Testis (tissue), 3 donors: ENCODE measurements around the gene ANTXRL. TPM values are rescaled to one million over a fixed set of nuclear protein-coding genes. Genes with fewer than 3 reads are reported as not detected.

ENCODE experiments used
- DNase-seq: peaks from one replicate; pipeline ENCODE4 v3.0.0-alpha.2; 2019
- H3K27ac ChIP-seq, 2 donors: fragments of 200-600 bp; sonication (generic); one replicate each; pipeline ENCODE4 v1.5.1; 2019
- H3K27me3 ChIP-seq: fragments of 200-600 bp; sonication (generic); one replicate; pipeline ENCODE4 v1.5.1; 2019
- H3K36me3 ChIP-seq: fragments of 200-600 bp; sonication (generic); one replicate; pipeline ENCODE4 v1.5.1; 2017; ENCODE audit warnings: low read depth; ENCODE audit errors: missing control alignments
- H3K4me1 ChIP-seq: fragments of 200-600 bp; sonication (generic); one replicate; pipeline ENCODE4 v1.5.1; 2019
- H3K4me3 ChIP-seq, 2 donors: fragments of 200-600 bp; sonication (generic); one replicate each; pipeline ENCODE4 v1.5.1; 2017 to 2019
- H3K9me3 ChIP-seq: fragments of 200-600 bp; sonication (generic); one replicate; pipeline ENCODE4 v1.5.1; 2017
- POLR2A ChIP-seq: fragments of 450-650 bp; IDR thresholded peaks from one replicate; pipeline ENCODE4 v1.6.1; 2017; ENCODE audit warnings: antibody characterized with exemption, mild to moderate bottlenecking, moderate library complexity
- WGBS, 2 donors: methylation state at CpG; one replicate each; pipeline ENCODE4 v1.1.5; 2018; 5-methylcytosine and 5-hydroxymethylcytosine counted together
- intact Hi-C: fragments of 100-400 bp; cut with DNase I; formaldehyde crosslinking; loops from one replicate; pipeline ENCODE4 v1.15.1; 2023; ENCODE audit warnings: low total_unique reads
- polyA plus RNA-seq: library from polyadenylated mRNA; stranded (reverse); fragments of 350-450 nt; fragmentation: Illumina TruSeq; extraction: RNeasy Lipid Tissue Mini Kit (QIAGEN cat#74804); gene quantifications from one replicate; pipeline ENCODE4 v1.2.3, GENCODE V29; 2014; ENCODE audit warnings: low read depth, low replicate concordance; ENCODE audit not compliant: insufficient read depth
- total RNA-seq, 2 donors: library from RNA; depleted of rRNA; stranded (reverse); fragments of >200 nt; gene quantifications; one replicate each; pipeline ENCODE4 v1.2.3, GENCODE V29; 2016
- TF ChIP-seq, protein P1 (sequence below), 3 experiments: fragments of 450-650 bp in 2 of 3; fragments of 200-600 bp in 1 of 3; sonication (generic) in 1 of 3; IDR thresholded peaks; one replicate each; pipeline ENCODE4 v1.5.1; 2016 to 2019; ENCODE audit warnings: antibody characterized with exemption in 3 of 3, mild to moderate bottlenecking in 2 of 3, moderate library complexity in 1 of 3

Gene ANTXRL
- total and polyA plus RNA-seq, 3 donors from 2014 or later, result 10.7 to 26.5 (median 23.7) TPM

DNA sequence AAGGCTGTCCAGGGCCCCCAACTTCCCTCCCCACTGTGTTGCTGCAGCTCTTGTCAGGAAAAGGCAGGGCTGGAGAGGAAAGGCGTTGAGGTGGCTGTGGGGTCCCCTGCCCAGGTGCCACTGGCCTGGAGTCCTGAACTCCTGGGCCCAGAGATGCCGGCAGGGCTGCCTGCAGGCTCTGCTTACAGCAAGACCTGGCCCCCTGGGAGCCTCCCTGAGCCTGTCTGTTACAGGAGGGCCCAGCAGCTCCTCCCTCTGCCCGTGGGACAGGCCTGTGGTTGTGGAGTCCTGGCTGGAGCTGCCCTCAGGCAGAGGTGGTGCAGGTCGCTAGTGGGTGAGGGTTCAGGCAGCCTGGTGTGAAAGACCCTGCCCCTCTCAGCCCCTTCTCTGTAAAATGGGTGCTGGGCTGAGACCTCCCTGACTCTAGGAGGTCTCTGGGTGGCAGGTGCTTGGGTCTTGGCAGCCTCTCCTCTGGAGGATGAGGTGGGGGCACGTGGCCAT is 9.9 kb downstream of the ANTXRL start:
- no peak overlapping the region for H3K4me3 ChIP-seq
- no peak for TF ChIP-seq POLR2A
- TF ChIP-seq, protein P1, sequence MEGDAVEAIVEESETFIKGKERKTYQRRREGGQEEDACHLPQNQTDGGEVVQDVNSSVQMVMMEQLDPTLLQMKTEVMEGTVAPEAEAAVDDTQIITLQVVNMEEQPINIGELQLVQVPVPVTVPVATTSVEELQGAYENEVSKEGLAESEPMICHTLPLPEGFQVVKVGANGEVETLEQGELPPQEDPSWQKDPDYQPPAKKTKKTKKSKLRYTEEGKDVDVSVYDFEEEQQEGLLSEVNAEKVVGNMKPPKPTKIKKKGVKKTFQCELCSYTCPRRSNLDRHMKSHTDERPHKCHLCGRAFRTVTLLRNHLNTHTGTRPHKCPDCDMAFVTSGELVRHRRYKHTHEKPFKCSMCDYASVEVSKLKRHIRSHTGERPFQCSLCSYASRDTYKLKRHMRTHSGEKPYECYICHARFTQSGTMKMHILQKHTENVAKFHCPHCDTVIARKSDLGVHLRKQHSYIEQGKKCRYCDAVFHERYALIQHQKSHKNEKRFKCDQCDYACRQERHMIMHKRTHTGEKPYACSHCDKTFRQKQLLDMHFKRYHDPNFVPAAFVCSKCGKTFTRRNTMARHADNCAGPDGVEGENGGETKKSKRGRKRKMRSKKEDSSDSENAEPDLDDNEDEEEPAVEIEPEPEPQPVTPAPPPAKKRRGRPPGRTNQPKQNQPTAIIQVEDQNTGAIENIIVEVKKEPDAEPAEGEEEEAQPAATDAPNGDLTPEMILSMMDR (IDR thresholded peaks at IDR 0.05), result no peak

DNA sequence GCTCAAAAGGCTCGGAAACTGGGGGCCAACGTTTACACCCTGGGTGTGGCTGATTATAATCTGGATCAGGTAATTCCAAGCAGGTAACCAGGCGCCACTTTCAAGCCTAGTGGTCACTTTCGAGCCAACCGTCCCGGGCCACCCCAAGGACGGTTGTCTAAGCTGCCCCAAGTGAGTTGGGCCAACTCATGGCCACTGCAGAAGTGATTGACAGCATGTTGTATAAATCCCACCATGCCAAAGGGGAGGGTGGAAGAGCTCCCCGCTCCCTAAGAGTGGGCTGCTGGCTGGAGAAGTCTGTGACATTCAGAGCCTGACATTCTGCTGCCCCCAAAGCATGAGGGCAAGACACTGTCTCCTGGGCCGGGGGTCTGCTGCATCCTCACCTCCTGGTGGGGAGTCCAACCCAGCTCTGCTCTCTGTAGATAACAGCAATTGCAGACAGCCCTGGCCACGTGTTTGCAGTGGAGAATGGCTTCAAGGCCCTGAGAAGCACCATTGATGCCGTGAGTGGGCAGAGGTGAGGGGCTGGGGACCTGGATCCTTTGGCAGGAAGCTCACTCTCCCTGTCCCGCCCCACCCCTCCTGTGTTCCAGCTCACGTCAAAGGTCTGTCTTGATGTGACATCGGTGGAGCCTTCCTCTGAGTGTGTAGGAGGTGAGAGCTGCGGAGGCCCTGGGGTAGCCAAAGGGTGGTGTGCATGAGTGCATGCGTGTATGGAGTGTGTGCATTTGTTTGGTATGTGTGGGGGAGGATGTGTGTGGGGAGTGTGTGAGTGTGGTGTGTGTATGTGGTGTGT is 10.8 kb downstream of the ANTXRL start:
- intact Hi-C loops, result no loop called here
- Histone ChIP-seq H3K9me3 (no peaks in the 10 kb centered on the region), H3K27me3 (no peaks in the 10 kb centered on the region), H3K36me3 (no peaks in the 10 kb centered on the region), H3K4me1 (peaks cover 8% of the 10 kb centered on the region), H3K27ac (no peak overlapping the region), H3K4me3 (no peak overlapping the region)
- TF ChIP-seq, protein P1 (IDR thresholded peaks at IDR 0.05), result no peak
- no peak for TF ChIP-seq POLR2A
- WGBS, 2 donors, result 75 to 85% methylated on average over 7 to 16 of the region's 16 CpGs
- no peak for DNase-seq

More for the DNA sequence above, 9.9 kb downstream of the ANTXRL start:
- Histone ChIP-seq H3K9me3 (no peaks in the 10 kb centered on the region), H3K4me1 (peaks cover 13% of the 10 kb centered on the region), H3K27me3 (no peaks in the 10 kb centered on the region), H3K27ac (no peak overlapping the region), H3K36me3 (no peaks in the 10 kb centered on the region)
- DNase-seq, result no peak
- intact Hi-C loops, result no loop called here
- WGBS, 2 donors, result 80 to 93% methylated on average over 1 to 4 of the region's 5 CpGs

DNA sequence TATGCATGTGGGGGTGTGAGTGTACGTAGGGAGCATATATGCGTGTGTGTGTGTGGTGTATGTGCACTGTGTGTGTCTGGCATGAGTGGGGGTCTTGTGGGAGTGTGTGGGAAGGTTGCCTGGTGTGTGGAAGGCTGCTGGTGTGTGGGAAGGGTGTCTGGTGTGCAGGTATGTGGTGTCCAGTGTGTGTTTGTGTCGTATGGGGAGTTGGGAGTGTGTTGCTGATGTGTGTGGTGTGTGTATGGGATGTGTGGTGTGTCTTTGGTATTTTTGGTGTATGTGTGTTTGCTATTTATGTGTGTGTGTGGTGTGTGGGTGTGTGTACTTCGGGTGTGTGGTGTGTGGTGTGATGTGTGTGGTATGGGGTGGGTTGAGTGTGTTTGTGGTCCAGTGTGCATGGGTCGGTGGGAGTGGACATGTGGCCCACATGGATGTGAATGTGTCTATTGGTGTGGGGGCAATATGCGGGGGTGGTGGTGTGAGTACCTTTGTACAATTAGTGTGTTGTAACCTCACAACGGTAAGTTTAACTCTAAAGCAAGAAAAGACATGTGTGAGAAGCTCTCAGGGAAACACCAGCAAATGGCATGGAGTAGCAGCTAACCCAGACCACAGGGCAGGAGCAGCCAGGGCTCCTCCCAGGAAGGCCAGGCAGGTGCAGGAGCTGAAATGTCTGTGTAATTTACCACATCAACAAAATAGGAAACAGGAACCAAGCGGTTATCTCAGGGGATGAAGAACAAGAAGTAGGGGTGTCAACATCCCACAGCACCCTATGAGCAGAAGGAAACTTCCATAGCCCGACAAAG is 11.9 kb downstream of the ANTXRL start:
- WGBS, 2 donors, result 83 to 92% methylated on average over 9 of the region's 9 CpGs
- intact Hi-C loops, result no loop called here

DNA sequence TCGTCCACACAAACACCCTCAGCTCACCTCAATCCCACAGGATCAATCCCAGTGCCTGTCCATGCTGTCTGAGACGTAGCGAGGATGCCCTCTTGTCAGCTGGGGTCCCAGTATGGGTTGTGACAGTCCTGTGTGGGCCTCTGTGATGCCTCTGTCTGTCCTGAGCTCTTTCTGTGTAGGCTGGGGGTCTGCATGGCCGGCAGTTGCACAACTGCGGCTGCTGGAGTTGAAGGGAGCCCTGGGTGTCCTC is 12.4 kb downstream of the ANTXRL start:
- 88 to 92% methylated on average over 4 to 5 of the region's 5 CpGs for WGBS, 2 donors
- no peaks in the 10 kb centered on the region for H3K27me3 ChIP-seq

More for the DNA sequence above, 11.9 kb downstream of the ANTXRL start:
- no peaks in the 10 kb centered on the region for H3K27me3 ChIP-seq
- TF ChIP-seq POLR2A, result no peak
- TF ChIP-seq, protein P1 (IDR thresholded peaks at IDR 0.05), result no peak
- H3K9me3 ChIP-seq, result no peaks in the 10 kb centered on the region
- H3K27ac ChIP-seq, result no peak overlapping the region
- no peak overlapping the region for H3K4me3 ChIP-seq
- peaks cover 4% of the 10 kb centered on the region for H3K4me1 ChIP-seq
- no peak for DNase-seq
- H3K36me3 ChIP-seq, result no peaks in the 10 kb centered on the region

More for the DNA sequence above, 12.4 kb downstream of the ANTXRL start:
- DNase-seq, result no peak
- H3K36me3 ChIP-seq, result no peaks in the 10 kb centered on the region
- no peak overlapping the region for H3K27ac ChIP-seq
- TF ChIP-seq, protein P1 (IDR thresholded peaks at IDR 0.05), result no peak
- TF ChIP-seq POLR2A, result no peak
- peaks cover 2% of the 10 kb centered on the region for H3K4me1 ChIP-seq
- H3K4me3 ChIP-seq, result no peak overlapping the region
- H3K9me3 ChIP-seq, result no peaks in the 10 kb centered on the region
- intact Hi-C loops, result no loop called here
